Endothelial cell of umbilical vein (primary cell): ENCODE results near the gene PRKAG1. TPM values are rescaled to one million over a fixed set of nuclear protein-coding genes. Genes with fewer than 3 reads are reported as not detected.

ENCODE experiments used
- BruUV-seq: library from RNA; stranded (reverse); fragments of 400-500 nt; replicated peaks from 2 replicates; lab custom pipeline; 2021; lab: Mats Ljungman, UMichigan
- CTCF ChIA-PET: fragments of 300-600, 350-600 bp; sonication (Branson Sonifier 250); formaldehyde crosslinking; loops from one replicate; lab custom pipeline; 2021; ENCODE audit warnings: antibody characterized with exemption, inconsistent platforms; lab: Charles Lee
- POLR2A ChIA-PET: fragments of 300-600, 350-600 bp; sonication (Branson Sonifier 250); formaldehyde crosslinking; loops from one replicate; lab custom pipeline; 2021; ENCODE audit warnings: antibody characterized with exemption, inconsistent platforms; lab: Charles Lee
- DNase-seq: peaks from one replicate; pipeline ENCODE4 v3.0.0-alpha.2; 2011; ENCODE audit warnings: low read depth, low spot score
- FAIRE-seq: peaks from 2 replicates; lab custom pipeline; 2011; peaks lifted over from hg19 to GRCh38; lab: Jason Lieb, UNC
- H2AFZ ChIP-seq: 2 replicates; pipeline ENCODE4 v1.6.0; 2012; ENCODE audit warnings: low read depth, low read length, control low read depth, inconsistent platforms
- H3K27ac ChIP-seq: 2 replicates; pipeline ENCODE4 v1.5.1; 2011; ENCODE audit warnings: low read depth, mild to moderate bottlenecking, control low read depth, low read length, moderate library complexity; ENCODE audit not compliant: insufficient read depth
- H3K27me3 ChIP-seq, 2 experiments: 2 replicates each; pipeline versions ENCODE4 v1.6.0 to v1.6.1; 2011; ENCODE audit warnings: low read length in 2 of 2, mixed read lengths in 1 of 2; ENCODE audit not compliant: control insufficient read depth in 2 of 2, insufficient read depth in 2 of 2
- H3K36me3 ChIP-seq, 2 experiments: 2 replicates in 1 of 2; 3 replicates in 1 of 2; pipeline ENCODE4 v1.5.1; 2011; ENCODE audit warnings: low read length in 2 of 2, mild to moderate bottlenecking in 1 of 2, moderate library complexity in 1 of 2; ENCODE audit not compliant: control insufficient read depth in 2 of 2, insufficient read depth in 2 of 2; ENCODE audit errors: extremely low read depth in 1 of 2
- H3K4me1 ChIP-seq: 3 replicates; pipeline ENCODE4 v1.5.1; 2011; ENCODE audit warnings: mild to moderate bottlenecking, low read length; ENCODE audit not compliant: control insufficient read depth, insufficient read depth; ENCODE audit errors: extremely low read depth
- H3K4me2 ChIP-seq: 2 replicates; pipeline ENCODE4 v1.6.1; 2011; ENCODE audit warnings: low read length, control low read depth, mixed read lengths; ENCODE audit not compliant: insufficient read depth
- H3K4me3 ChIP-seq, 3 experiments: fragments of 200-600 bp in 1 of 3; sonication (generic), shearing (Covaris generic) in 1 of 3; replicated peaks in 1 of 3; 2 replicates each; pipeline ENCODE4 v1.5.1; 2011 to 2016; ENCODE audit warnings: control low read depth in 3 of 3, low read length in 3 of 3, mild to moderate bottlenecking in 2 of 3, inconsistent platforms in 1 of 3, low read depth in 1 of 3, moderate library complexity in 1 of 3; ENCODE audit not compliant: insufficient read depth in 1 of 3
- H3K79me2 ChIP-seq: 2 replicates; pipeline ENCODE4 v1.6.0; 2012; ENCODE audit warnings: low read length, inconsistent platforms; ENCODE audit not compliant: control insufficient read depth, insufficient read depth
- H3K9ac ChIP-seq: replicated peaks from 2 replicates; pipeline ENCODE3; 2011; ENCODE audit warnings: low read length, control low read depth; ENCODE audit not compliant: insufficient read depth; ENCODE audit errors: extremely low read depth
- H3K9me1 ChIP-seq: replicated peaks from 3 replicates; pipeline ENCODE4 v1.6.0; 2011; ENCODE audit warnings: mild to moderate bottlenecking, low read length; ENCODE audit not compliant: control insufficient read depth, insufficient read depth; ENCODE audit errors: extremely low read depth
- H3K9me3 ChIP-seq: replicated peaks from 2 replicates; pipeline ENCODE4 v1.5.1; 2012; ENCODE audit warnings: low read length, inconsistent platforms; ENCODE audit not compliant: control insufficient read depth, insufficient read depth
- H4K20me1 ChIP-seq: replicated peaks from 2 replicates; pipeline ENCODE3; 2011; ENCODE audit warnings: mild to moderate bottlenecking, low read length; ENCODE audit not compliant: control insufficient read depth, insufficient read depth; ENCODE audit errors: extremely low read depth
- EZH2 ChIP-seq: IDR thresholded peaks from 2 replicates; pipeline ENCODE4 v1.6.1; 2012; ENCODE audit warnings: borderline replicate concordance, low read depth, mild to moderate bottlenecking, moderate library complexity, low read length, inconsistent platforms; ENCODE audit not compliant: severe bottlenecking
- FOS ChIP-seq: IDR thresholded peaks from 2 replicates; pipeline ENCODE4 v1.6.1; 2011; ENCODE audit warnings: mild to moderate bottlenecking, low read length, moderate library complexity, borderline replicate concordance; ENCODE audit not compliant: insufficient read depth
- GATA2 ChIP-seq: IDR thresholded peaks from 2 replicates; pipeline ENCODE4 v1.7.0; 2011; ENCODE audit warnings: low read depth, mild to moderate bottlenecking, moderate library complexity, mixed read lengths, low read length; ENCODE audit not compliant: insufficient read length, insufficient read depth
- JUN ChIP-seq: IDR thresholded peaks from 2 replicates; pipeline ENCODE4 v1.6.1; 2011; ENCODE audit warnings: borderline replicate concordance, low read depth; ENCODE audit not compliant: insufficient read length, insufficient read depth
- MYC ChIP-seq: IDR thresholded peaks from one replicate; pipeline ENCODE4 v1.6.1; 2011; ENCODE audit warnings: mild to moderate bottlenecking, low read depth, low read length
- POLR2A ChIP-seq: IDR thresholded peaks from 2 replicates; pipeline ENCODE4 v1.6.1; 2012; ENCODE audit warnings: low read depth, mild to moderate bottlenecking, control low read depth, low read length
- POLR2AphosphoS5 ChIP-seq: IDR thresholded peaks from 2 replicates; pipeline ENCODE4 v1.6.1; 2012; ENCODE audit warnings: low read depth, mild to moderate bottlenecking, control low read depth, low read length, moderate library complexity; ENCODE audit not compliant: insufficient read depth
- dilution Hi-C: fragments of 300-500 bp; cut with MboI; formaldehyde crosslinking; loops from one replicate; pipeline ENCODE4 v1.15.0; 2019; ENCODE audit warnings: low sequenced_read_pairs; ENCODE audit not compliant: extremely low pct_ligation_motif_present
- intact Hi-C: fragments of 100-400 bp; cut with micrococcal nuclease; formaldehyde crosslinking; loops from one replicate; pipeline ENCODE4 v1.10.0; 2022
- polyA plus RNA-seq, 4 experiments: library from polyadenylated mRNA; depleted of rRNA in 3 of 4; stranded (reverse) in 3 of 4; unstranded in 1 of 4; fragments of >200 nt; gene quantifications; 2 replicates each; pipeline versions ENCODE4 v1.2.1 to v1.2.3, GENCODE V29; 2011 to 2012; ENCODE audit warnings: missing spikeins in 1 of 4
- total RNA-seq: library from RNA; stranded (reverse); gene quantifications from 2 replicates; pipeline ENCODE4 v1.2.3, GENCODE V29; 2021
- TF ChIP-seq, protein P1 (sequence below), 2 donors: IDR thresholded peaks; 1 replicate in 1 of 2; 2 replicates in 1 of 2; pipeline ENCODE4 v1.5.1; 2011; ENCODE audit warnings: low read length in 2 of 2, mild to moderate bottlenecking in 2 of 2, moderate library complexity in 2 of 2, control low read depth in 1 of 2, inconsistent platforms in 1 of 2, low read depth in 1 of 2; ENCODE audit not compliant: insufficient read depth in 1 of 2; ENCODE audit errors: extremely low read depth in 1 of 2
- TF ChIP-seq, protein P2 (sequence below): IDR thresholded peaks from 2 replicates; pipeline ENCODE4 v1.6.1; 2011; ENCODE audit not compliant: insufficient read depth, insufficient read length

PRKAG1 gene
- total and polyA plus RNA-seq, 2 donors (not counting 3 experiments of a cell fraction or from before 2014, with no cell fraction given), result 52.1 to 54.9 TPM

DNA sequence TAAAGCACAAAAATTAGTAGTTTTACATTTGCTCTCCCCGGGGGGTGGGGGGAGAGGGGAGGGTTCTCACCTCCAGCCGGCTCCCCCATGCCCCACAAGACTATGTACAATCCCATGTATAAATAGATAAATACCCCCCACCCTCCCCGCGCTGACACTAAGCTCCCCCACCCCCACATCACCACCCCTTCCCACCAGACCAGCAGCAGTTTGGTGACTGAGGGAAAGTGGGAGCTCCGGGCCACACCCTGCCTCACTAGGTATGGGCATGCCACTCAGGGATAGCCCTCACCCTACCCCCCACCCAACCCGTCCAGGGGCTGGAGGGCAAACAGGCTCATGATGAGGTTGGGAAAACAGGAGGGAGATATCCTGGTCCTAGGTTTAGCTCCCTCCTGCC lies 1.9 kb upstream of the PRKAG1 start:
- no peak for DNase-seq
- no peaks in the 10 kb centered on the region for H3K9me3 ChIP-seq
- peaks cover 12 to 29% of the 10 kb centered on the region in 2 experiments for H3K36me3 ChIP-seq
- H3K9ac ChIP-seq, result no peak overlapping the region
- dilution Hi-C loops, result no loop called here
- FAIRE-seq, result no peak
- ChIA-PET POLR2A (interaction anchor here (1.5 kb wide), 1 partner anchor 13 kb away, joined by 5 read pairs; no protein-coding TSS in a partner anchor), CTCF (interaction anchor here (0.9 to 3.3 kb wide), 12 partner anchors 8 to 168 kb away, joined by 3 to 43 read pairs (median 6); partner anchors contain the start of gene DDN)
- H3K79me2 ChIP-seq, result peaks cover 7% of the 10 kb centered on the region
- H3K27ac ChIP-seq, result no peak overlapping the region
- no peak overlapping the region for H3K4me2 ChIP-seq
- no peaks in the 10 kb centered on the region for H3K9me1 ChIP-seq
- no peaks in the 10 kb centered on the region for H3K27me3 ChIP-seq
- no peak overlapping the region for H3K4me3 ChIP-seq
- intact Hi-C loops, result no loop called here
- no peak overlapping the region for H2AFZ ChIP-seq
- TF ChIP-seq MYC (no peak), EZH2 (no peak), GATA2 (no peak), FOS (no peak), POLR2A (no peak), JUN (no peak), POLR2AphosphoS5 (no peak)
- TF ChIP-seq, protein P1, sequence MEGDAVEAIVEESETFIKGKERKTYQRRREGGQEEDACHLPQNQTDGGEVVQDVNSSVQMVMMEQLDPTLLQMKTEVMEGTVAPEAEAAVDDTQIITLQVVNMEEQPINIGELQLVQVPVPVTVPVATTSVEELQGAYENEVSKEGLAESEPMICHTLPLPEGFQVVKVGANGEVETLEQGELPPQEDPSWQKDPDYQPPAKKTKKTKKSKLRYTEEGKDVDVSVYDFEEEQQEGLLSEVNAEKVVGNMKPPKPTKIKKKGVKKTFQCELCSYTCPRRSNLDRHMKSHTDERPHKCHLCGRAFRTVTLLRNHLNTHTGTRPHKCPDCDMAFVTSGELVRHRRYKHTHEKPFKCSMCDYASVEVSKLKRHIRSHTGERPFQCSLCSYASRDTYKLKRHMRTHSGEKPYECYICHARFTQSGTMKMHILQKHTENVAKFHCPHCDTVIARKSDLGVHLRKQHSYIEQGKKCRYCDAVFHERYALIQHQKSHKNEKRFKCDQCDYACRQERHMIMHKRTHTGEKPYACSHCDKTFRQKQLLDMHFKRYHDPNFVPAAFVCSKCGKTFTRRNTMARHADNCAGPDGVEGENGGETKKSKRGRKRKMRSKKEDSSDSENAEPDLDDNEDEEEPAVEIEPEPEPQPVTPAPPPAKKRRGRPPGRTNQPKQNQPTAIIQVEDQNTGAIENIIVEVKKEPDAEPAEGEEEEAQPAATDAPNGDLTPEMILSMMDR (IDR thresholded peaks at IDR 0.05; ENCODE audit: extremely low read depth in 1 of 2, insufficient read depth in 1 of 2, low read depth in 1 of 2, low read length in 2 of 2), result no peak
- TF ChIP-seq, protein P2, sequence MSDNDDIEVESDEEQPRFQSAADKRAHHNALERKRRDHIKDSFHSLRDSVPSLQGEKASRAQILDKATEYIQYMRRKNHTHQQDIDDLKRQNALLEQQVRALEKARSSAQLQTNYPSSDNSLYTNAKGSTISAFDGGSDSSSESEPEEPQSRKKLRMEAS, result no peak
- no peaks in the 10 kb centered on the region for H4K20me1 ChIP-seq
- peaks cover 16% of the 10 kb centered on the region for H3K4me1 ChIP-seq
- BruUV-seq, result no TSS peak
